Activated naive CD4-positive, alpha-beta T cell treated with anti-CD3 and anti-CD28 coated beads, Interleukin-2, amount 50 U/mL, for 72 hours (primary cell): ENCODE data around the gene MLKL. TPM values are rescaled to one million over a fixed set of nuclear protein-coding genes. Genes with fewer than 3 reads are reported as not detected.
A peak's percentile ranks its signal among the peaks of the same experiment; 100 is the strongest.

Experiments
- ATAC-seq, 2 donors: fragments of 150-1000 bp; cut with Tn5 transposase; 2 replicates each; pipeline ENCODE4 v1.10.0; 2021; ENCODE audit warnings: mild to moderate bottlenecking in 2 of 2, moderate library complexity in 2 of 2
- DNase-seq, 2 donors: peaks; one replicate each; pipeline ENCODE4 v3.0.0; 2021 to 2022; ENCODE audit warnings: low spot score in 2 of 2
- H3K27ac Mint-ChIP-seq, 2 donors: one replicate each; pipeline ENCODE4 v1.8.0; 2022; ENCODE audit warnings: mild to moderate bottlenecking in 2 of 2, mixed read lengths in 2 of 2
- H3K36me3 Mint-ChIP-seq, 2 donors: one replicate each; pipeline ENCODE4 v1.8.0; 2022; ENCODE audit warnings: mixed read lengths in 2 of 2
- H3K9me3 Mint-ChIP-seq, 2 donors: one replicate each; pipeline ENCODE4 v1.8.0; 2022; ENCODE audit warnings: mixed read lengths in 2 of 2
- total RNA-seq, 2 donors: library from RNA; stranded (reverse); gene quantifications; one replicate each; pipeline ENCODE4 v1.2.3, GENCODE V29; 2022

Gene MLKL
- 10 to 100 TPM; 16.5 to 27.5 TPM for total RNA-seq

- H3K27ac Mint-ChIP-seq: peak within 1 kb of the TSS; percentile 97 to 98
- ATAC-seq: peak; percentile 64 to 73
- no peaks in the 10 kb centered on the region for H3K9me3 Mint-ChIP-seq
- H3K36me3 Mint-ChIP-seq: peaks cover 14 to 20% of the 10 kb centered on the region in 2 donors
- peak; percentile 56 to 79 for DNase-seq
Measured at GRCh38 chr16:74700438-74701225, at the start of gene MLKL. Gene MLKL, minus strand, starts transcription at chr16:74700862. Its CDS starts 5,105 bp downstream, at chr16:74695757.

DNA sequence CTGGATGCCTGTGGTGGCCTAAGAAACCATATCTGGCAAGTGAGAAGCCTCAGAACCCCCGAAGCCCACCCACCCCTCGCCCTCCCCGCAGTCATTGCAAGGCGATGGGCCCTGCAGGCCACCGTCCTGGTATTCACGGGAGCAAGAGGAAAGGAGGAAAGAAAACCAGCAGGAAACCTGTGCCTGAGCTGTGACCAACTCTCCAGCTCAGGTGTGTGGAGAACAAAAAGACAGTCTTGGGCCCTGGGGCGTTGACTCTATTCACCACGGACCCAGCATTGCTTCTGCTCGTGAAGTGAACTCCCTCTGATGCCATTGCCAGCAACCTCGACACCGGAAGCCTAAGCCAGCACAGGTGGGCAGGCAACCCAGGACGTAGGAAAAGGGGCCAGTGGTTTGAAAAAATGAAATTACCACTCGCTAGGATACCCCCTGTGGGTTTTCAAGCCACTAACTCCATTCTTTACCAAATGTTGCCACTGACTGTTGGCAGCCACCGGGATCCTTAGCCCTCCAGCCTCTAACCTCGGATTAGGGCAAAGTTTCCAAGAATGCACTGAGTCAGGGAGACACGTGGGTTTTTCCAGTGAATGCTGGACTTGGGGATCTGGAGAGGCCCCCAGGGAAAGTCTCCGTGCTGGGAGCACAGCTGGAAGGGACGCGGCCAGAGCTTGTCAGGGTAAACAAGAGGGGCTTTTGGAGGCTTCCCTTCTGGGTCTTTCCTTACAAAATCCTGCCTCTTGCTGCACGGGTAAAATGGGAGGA lies 48.8 kb upstream of the MLKL start:
- DNase-seq (no peak), ATAC-seq (no peak)
- H3K36me3 Mint-ChIP-seq: no peaks in the 10 kb centered on the region
- no peaks in the 10 kb centered on the region for H3K9me3 Mint-ChIP-seq
- no peak overlapping the region for H3K27ac Mint-ChIP-seq

GRCh38 chr16:74748616-74749026 lies 48.0 kb upstream of the MLKL start:
- no peak overlapping the region for H3K27ac Mint-ChIP-seq
- DNase-seq: no peak

DNA sequence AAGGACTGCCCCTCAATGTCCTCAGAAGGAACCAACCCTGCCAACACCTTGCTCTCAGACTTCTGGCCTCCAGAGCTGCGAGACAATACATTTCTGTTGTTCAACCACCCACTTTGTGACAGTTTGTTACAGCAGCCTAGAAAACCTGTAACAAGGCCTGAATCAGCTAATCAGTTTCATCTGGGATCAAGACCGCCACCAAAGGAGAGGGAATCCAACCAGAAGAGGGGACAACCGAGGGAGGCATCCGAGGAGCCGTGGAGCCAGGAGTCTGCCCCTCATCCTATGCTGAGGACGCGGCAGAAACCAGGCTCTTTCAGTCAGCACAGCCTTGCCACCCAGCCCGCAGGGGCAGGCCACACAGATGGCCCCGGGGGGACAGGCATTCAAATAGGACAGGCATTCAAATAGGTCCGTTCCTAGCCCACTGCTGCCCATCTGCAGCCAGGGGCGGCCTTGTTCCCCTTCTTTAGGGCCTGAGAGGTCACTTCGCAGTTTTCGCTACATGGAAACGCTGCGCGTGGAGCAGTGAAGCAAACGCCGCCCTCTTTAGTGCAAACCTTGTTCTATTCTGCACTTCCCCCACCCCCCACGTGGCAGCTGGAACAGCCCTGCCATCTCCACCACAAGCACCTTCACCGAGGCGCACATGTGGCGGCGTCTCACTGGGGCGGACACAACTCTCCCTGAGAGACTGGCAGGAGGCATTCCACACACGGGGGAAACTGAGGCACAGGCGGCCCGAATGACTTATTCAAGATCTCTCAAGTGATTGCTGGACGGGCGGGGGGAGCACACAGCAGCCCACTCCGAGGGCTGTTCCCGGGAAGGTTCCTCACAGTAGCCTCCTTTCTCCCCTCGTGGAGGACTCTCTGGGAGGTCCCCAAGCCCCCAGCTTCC lies 47.3 kb upstream of the MLKL start:
- Mint-ChIP-seq H3K27ac (no peak overlapping the region), H3K36me3 (no peaks in the 10 kb centered on the region)
- DNase-seq: no peak

More at GRCh38 chr16:74748616-74749026, 48.0 kb upstream of the MLKL start:
- Mint-ChIP-seq H3K9me3 (no peaks in the 10 kb centered on the region), H3K36me3 (no peaks in the 10 kb centered on the region)
- ATAC-seq: no peak

DNA sequence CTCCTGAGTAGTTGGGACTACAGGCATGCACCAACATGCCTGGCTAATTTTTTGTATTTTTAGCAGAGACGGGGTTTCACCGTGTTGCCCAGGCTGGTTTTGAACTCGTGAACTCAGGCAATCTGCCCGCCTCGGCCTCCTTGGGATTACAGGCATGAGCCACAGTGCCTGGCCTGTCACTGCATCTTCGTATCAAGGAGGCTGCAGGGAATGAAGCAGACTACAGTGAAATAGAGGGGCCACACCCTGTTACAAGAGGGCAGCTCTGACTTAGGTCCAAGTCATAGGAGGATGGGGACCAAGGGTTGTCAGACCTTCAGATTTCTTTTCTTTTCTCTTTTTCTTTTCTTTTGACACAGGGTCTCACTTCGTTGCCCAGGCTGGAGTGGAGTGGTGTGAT lies 45.3 kb upstream of the MLKL start:
- DNase-seq: no peak
- Mint-ChIP-seq H3K36me3 (no peaks in the 10 kb centered on the region), H3K9me3 (no peaks in the 10 kb centered on the region), H3K27ac (no peak overlapping the region)
- ATAC-seq: no peak

More for the DNA sequence above, 47.3 kb upstream of the MLKL start:
- H3K9me3 Mint-ChIP-seq: no peaks in the 10 kb centered on the region
- ATAC-seq: no peak

DNA sequence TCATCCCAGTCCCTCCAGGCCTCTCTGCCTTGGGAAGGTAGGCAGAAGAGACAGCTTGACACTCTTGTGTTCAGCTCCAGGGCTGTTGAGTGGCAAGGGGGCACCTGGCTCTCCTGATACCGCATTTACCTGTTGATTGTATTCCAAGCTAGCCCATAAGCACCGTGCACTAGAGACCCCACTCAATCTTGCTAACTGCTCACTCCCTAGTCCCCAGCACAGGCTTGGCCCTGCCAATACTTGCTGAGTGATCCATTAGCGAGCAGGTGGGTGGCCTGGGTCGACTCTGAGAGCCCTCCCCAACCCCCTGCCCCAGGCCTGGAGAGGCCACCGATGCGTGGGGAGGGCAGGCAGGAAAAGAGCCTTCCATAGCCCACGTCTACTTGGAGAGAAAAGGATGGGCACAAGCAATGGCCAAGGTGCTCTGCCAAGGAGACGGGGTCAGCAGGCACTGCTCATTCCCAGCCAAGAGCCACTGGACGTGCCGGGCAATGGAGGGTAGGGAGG lies 44.5 kb upstream of the MLKL start:
- no peaks in the 10 kb centered on the region for H3K36me3 Mint-ChIP-seq
- DNase-seq: no peak
- no peak for ATAC-seq
- H3K9me3 Mint-ChIP-seq: no peaks in the 10 kb centered on the region
- no peak overlapping the region for H3K27ac Mint-ChIP-seq

- no peak overlapping the region for H3K27ac Mint-ChIP-seq
- H3K9me3 Mint-ChIP-seq: no peaks in the 10 kb centered on the region
- H3K36me3 Mint-ChIP-seq: no peaks in the 10 kb centered on the region
- ATAC-seq: no peak
- DNase-seq: no peak
Measured at GRCh38 chr16:74744566-74744965, 43.9 kb upstream of the MLKL start.

GRCh38 chr16:74743668-74744299 lies 43.1 kb upstream of the MLKL start:
- ATAC-seq: no peak
- no peaks in the 10 kb centered on the region for H3K36me3 Mint-ChIP-seq
- H3K9me3 Mint-ChIP-seq: no peaks in the 10 kb centered on the region
- no peak for DNase-seq
- H3K27ac Mint-ChIP-seq: no peak overlapping the region

DNA sequence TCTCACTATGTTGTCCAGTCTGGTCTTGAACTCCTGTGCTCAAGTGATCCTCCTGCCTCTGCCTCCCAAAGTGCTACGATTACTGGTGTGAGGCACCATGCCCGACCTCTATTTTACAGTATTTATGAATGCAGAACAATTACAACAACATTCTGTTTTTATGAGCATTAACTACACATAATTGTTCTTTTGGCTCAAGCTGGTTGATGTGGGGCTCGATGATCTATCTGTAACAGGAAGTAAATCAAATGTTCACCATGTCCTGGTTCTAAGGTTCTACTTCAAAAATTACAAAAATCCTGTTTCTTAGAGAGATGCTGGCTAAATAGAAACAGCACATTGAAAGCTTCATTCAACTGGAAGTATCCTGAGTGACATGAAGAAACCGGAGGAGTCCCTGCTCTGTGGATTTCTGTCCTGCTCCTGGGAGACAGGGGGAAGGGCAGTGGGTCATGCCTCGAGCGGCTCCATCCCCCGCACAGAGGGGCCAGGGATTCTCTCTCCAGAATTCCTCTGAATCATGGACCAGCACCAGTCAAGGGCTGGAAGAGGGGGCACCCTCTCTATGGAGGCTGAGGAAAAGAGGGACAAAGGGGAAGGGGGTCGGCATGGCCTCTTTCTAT lies 42.5 kb upstream of the MLKL start:
- H3K27ac Mint-ChIP-seq: no peak overlapping the region
- H3K9me3 Mint-ChIP-seq: no peaks in the 10 kb centered on the region
- no peak for DNase-seq
- H3K36me3 Mint-ChIP-seq: no peaks in the 10 kb centered on the region
- ATAC-seq: no peak

DNA sequence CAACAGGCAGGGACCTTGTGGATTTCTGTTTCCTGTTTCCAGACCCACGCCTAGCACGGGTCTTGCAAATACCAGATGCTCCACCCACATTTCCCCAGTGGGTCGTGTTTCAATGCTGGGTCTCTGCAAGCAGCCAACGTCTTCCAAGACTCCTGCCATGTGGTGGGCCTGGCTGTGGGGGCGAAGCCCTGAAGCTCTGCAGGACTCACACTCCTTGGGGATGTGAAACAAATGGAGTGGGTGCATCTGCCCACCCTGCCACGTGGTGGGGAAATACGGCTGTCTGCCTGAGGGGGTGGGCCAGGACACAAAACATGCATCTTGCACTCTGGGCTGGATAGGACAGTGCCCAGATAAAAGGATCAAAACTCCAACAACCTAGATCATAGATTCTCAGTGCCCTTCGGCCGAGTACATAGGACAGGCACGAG lies 41.4 kb upstream of the MLKL start:
- Mint-ChIP-seq H3K9me3 (no peaks in the 10 kb centered on the region), H3K36me3 (no peaks in the 10 kb centered on the region)

GRCh38 chr16:74740795-74741304 lies 40.2 kb upstream of the MLKL start:
- H3K36me3 Mint-ChIP-seq: no peaks in the 10 kb centered on the region
- H3K9me3 Mint-ChIP-seq: no peaks in the 10 kb centered on the region
- DNase-seq (no peak), ATAC-seq (peak in 1 of 2 donors; percentile 59)
- no peak overlapping the region for H3K27ac Mint-ChIP-seq

More for the DNA sequence above, 41.4 kb upstream of the MLKL start:
- DNase-seq: no peak
- H3K27ac Mint-ChIP-seq: no peak overlapping the region
- ATAC-seq: no peak

DNA sequence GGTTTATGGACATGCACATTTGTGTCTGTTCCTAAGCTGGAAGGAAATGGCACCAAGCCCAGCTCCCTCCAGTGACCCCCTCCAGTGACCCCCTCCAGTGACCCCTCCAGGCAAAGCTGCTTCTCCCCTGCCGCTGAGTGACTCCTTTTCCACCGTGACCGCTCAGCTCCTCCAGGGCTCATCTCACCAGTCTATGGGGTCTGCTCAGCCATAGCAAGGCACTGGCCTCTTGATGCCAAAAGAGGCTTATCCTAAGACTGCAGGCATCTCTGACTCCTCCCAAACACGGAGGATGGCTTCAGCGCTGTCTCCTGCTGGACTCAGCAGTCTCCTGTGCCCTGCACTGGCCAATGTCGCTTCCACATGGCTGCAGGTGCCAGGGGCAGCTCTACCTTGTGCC lies 38.6 kb upstream of the MLKL start:
- Mint-ChIP-seq H3K9me3 (no peaks in the 10 kb centered on the region), H3K27ac (peak overlapping the region in 1 of 2 donors; percentile 72), H3K36me3 (no peaks in the 10 kb centered on the region)
- DNase-seq (no peak), ATAC-seq (no peak)

GRCh38 chr16:74738816-74739215 lies 38.2 kb upstream of the MLKL start:
- no peak for ATAC-seq
- Mint-ChIP-seq H3K27ac (peak overlapping the region; percentile 22 to 50), H3K9me3 (no peaks in the 10 kb centered on the region), H3K36me3 (no peaks in the 10 kb centered on the region)
- no peak for DNase-seq

- H3K9me3 Mint-ChIP-seq: no peaks in the 10 kb centered on the region
- H3K36me3 Mint-ChIP-seq: no peaks in the 10 kb centered on the region
- DNase-seq: no peak
- peak in 1 of 2 donors; percentile 26 for ATAC-seq
- H3K27ac Mint-ChIP-seq: peak overlapping the region; percentile 62 to 72
Measured at GRCh38 chr16:74738113-74738541, 37.5 kb upstream of the MLKL start.

GRCh38 chr16:74737521-74737920 lies 36.9 kb upstream of the MLKL start:
- ATAC-seq (no peak), DNase-seq (no peak)
- no peaks in the 10 kb centered on the region for H3K9me3 Mint-ChIP-seq
- no peaks in the 10 kb centered on the region for H3K36me3 Mint-ChIP-seq
- H3K27ac Mint-ChIP-seq: peak overlapping the region; percentile 62 to 82
